Measurements from ENCODE around the gene IL1R2.

Gene IL1R2

GRCh38 chr2:102074152-102074783 lies 82.5 kb downstream of the IL1R2 start:
- DNase-seq (ENCODE audit: extremely low read depth in 1 of 2, low read depth in 1 of 2), result no peak

GRCh38 chr2:102075479-102075878 lies 83.7 kb downstream of the IL1R2 start:
- no peak for DNase-seq (ENCODE audit: extremely low read depth in 1 of 2, low read depth in 1 of 2)

DNA sequence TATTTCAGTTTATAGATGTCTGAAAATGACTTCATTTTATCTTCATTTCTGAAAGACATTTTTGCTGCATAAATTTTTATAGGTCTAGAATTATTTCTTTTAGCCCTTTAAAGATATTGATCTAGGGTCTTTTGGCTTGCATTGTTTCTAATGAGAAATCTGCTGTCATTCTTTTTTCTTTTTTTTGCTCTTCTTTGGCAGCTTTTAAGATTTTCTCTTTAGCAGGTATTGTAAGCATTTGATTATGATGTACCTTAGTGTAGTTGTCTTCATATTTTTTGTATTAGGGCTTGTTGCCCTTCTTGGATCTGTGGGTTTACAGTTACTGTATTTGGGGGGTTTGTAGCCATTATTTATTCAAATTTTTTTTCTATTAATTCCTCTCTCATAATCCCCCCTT lies 84.8 kb downstream of the IL1R2 start:
- no peak for DNase-seq (ENCODE audit: extremely low read depth in 1 of 2, low read depth in 1 of 2)
